Tibial nerve (tissue), 4 donors: ENCODE data around the gene ZWILCH.

ENCODE experiments used
- CTCF ChIP-seq, 5 experiments: fragments of 200-600 bp in 3 of 5; fragments of 450-650 bp in 2 of 5; sonication (generic) in 3 of 5; IDR thresholded peaks; one replicate each; pipeline ENCODE4 v1.5.1; 2016 to 2019; ENCODE audit warnings: antibody characterized with exemption in 5 of 5, mild to moderate bottlenecking in 3 of 5, moderate library complexity in 2 of 5
- EP300 ChIP-seq, 2 donors: sonication (generic); formaldehyde crosslinking; IDR thresholded peaks; one replicate each; pipeline ENCODE4 v1.6.1; 2017; ENCODE audit warnings: antibody characterized with exemption in 2 of 2, mild to moderate bottlenecking in 1 of 2
- POLR2A ChIP-seq, 2 donors: fragments of 450-650 bp; IDR thresholded peaks; one replicate each; pipeline ENCODE4 v1.6.1; 2017; ENCODE audit warnings: antibody characterized with exemption in 2 of 2, mild to moderate bottlenecking in 2 of 2, moderate library complexity in 2 of 2

GRCh38 chr15:66574596-66574950 lies 69.4 kb downstream of the ZWILCH start:
- TF ChIP-seq CTCF (IDR thresholded peaks at IDR 0.05) = no peak
- TF ChIP-seq POLR2A (IDR thresholded peaks at IDR 0.05) = no peak
- no peak for TF ChIP-seq EP300 (IDR thresholded peaks at IDR 0.05)
